Measurements from ENCODE around the gene DVL2. TPM values are rescaled to one million over a fixed set of nuclear protein-coding genes. Genes with fewer than 3 reads are reported as not detected.

Gene DVL2
- total RNA-seq, 1 donor from 2014 or later = 34.4 TPM

DNA sequence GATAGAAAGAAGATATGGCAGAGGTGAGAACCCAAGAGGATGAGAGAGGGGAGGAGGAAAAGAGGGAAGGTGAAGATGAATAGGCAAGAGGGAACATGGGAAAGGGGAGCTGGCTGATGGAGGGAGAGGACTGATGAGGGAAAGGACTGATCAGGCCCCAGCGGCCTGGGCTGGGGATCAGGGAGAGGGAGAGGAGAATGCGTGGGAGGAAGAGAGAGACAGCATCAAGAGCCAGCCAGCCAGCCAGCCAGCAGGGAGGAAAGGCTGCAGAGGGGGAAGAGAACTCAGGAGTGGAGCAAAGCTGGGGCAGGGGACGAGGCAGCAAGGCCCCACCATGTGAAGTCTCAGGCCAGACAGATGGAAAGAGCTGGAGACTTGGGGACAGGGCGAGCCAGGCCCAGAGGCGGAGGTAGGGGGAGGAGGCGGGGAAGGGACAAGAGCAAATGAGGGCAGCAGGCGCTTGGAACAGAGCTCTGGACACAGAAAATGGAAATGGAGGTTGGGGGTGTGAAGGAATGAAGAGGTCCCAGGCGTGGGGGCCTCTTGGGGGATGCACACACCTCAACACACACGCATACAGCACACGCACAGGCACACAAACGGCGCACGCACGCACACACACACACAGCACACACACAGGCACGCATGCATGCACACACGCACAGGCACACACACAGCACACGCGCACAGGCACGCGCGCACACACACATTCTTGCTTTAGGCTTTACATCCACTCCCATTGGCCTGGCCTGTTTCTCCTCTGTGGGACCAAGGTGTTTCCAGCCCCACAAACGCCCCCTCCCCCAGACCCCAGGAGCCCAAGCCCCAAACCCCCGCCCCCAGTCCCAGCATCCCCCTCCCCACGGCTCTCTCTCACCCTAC, 27.0 kb downstream of the DVL2 start:
- peaks cover 35% of the 10 kb centered on the region for H3K4me1 Mint-ChIP-seq (ENCODE audit: low read depth, unreplicated experiment)
- peaks cover 53% of the 10 kb centered on the region for H3K79me2 ChIP-seq (ENCODE audit: insufficient read depth, low read length)
- no peaks in the 10 kb centered on the region for H3K9me3 Mint-ChIP-seq (ENCODE audit: unreplicated experiment)
- H3K9ac ChIP-seq (ENCODE audit: low read length) = peak overlapping the region; percentile 27
- peaks cover 28% of the 10 kb centered on the region for H3K4me1 ChIP-seq (ENCODE audit: insufficient read depth, low read length)
- H3K9me3 ChIP-seq (ENCODE audit: insufficient read depth, low read depth, low read length) = no peaks in the 10 kb centered on the region
- H2AFZ ChIP-seq (ENCODE audit: low read depth, low read length) = no peak overlapping the region
- H3K27me3 ChIP-seq (ENCODE audit: insufficient read depth, low read length) = no peaks in the 10 kb centered on the region
- H3K36me3 Mint-ChIP-seq (ENCODE audit: low read depth, unreplicated experiment) = peaks cover 19% of the 10 kb centered on the region
- no peak overlapping the region for H3K4me3 ChIP-seq (ENCODE audit: insufficient read depth, low read depth, low read length)
- peak overlapping the region; percentile 71 for H3K4me3 Mint-ChIP-seq (ENCODE audit: unreplicated experiment)
- DNase-seq (ENCODE audit: low read depth) = no peak
- H3K4me2 ChIP-seq (ENCODE audit: low read length) = peak overlapping the region; percentile 30
- peak overlapping the region; percentile 81 for H3K27ac Mint-ChIP-seq (ENCODE audit: unreplicated experiment)
- FAIRE-seq = no peak
- H4K20me1 ChIP-seq (ENCODE audit: insufficient read depth, low read length) = peaks cover 73% of the 10 kb centered on the region
- TF ChIP-seq EZH2 (IDR thresholded peaks at IDR 0.05; ENCODE audit: insufficient read depth, low read length) = no peak
- TF ChIP-seq, protein P1, sequence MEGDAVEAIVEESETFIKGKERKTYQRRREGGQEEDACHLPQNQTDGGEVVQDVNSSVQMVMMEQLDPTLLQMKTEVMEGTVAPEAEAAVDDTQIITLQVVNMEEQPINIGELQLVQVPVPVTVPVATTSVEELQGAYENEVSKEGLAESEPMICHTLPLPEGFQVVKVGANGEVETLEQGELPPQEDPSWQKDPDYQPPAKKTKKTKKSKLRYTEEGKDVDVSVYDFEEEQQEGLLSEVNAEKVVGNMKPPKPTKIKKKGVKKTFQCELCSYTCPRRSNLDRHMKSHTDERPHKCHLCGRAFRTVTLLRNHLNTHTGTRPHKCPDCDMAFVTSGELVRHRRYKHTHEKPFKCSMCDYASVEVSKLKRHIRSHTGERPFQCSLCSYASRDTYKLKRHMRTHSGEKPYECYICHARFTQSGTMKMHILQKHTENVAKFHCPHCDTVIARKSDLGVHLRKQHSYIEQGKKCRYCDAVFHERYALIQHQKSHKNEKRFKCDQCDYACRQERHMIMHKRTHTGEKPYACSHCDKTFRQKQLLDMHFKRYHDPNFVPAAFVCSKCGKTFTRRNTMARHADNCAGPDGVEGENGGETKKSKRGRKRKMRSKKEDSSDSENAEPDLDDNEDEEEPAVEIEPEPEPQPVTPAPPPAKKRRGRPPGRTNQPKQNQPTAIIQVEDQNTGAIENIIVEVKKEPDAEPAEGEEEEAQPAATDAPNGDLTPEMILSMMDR (IDR thresholded peaks at IDR 0.05; ENCODE audit: insufficient read depth, low read depth, low read length) = no peak
- no peak overlapping the region for H3K27ac ChIP-seq (ENCODE audit: low read depth, low read length)
- peaks cover 10% of the 10 kb centered on the region for H3K36me3 ChIP-seq (ENCODE audit: insufficient read depth, low read length)
- no peaks in the 10 kb centered on the region for H3K27me3 Mint-ChIP-seq (ENCODE audit: low read depth, unreplicated experiment)

DNA sequence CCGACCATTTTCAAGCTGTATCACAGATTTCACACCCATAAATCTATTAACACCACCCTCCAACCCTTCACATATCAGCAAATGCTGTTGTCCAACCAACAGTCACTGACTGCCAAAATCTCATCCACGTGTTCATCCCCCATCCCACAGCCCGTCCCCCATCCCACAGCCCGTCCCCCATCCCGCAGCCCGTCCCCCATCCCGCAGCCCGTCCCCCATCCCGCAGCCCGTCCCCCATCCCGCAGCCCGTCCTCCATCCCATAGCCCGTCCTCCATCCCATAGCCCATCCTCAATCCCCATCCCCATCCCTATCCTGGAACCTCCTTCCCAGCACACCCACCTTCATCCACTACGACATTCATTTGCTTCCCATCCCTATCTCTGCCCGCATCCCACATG, 28.8 kb downstream of the DVL2 start:
- Histone ChIP-seq H3K36me3 (ENCODE audit: insufficient read depth, low read length) (peaks cover 16% of the 10 kb centered on the region), H3K4me2 (ENCODE audit: low read length) (peak overlapping the region; percentile 90), H3K27me3 (ENCODE audit: insufficient read depth, low read length) (no peaks in the 10 kb centered on the region), H3K4me1 (ENCODE audit: insufficient read depth, low read length) (peaks cover 21% of the 10 kb centered on the region), H2AFZ (ENCODE audit: low read depth, low read length) (peak overlapping the region; percentile 83), H3K9ac (ENCODE audit: low read length) (peak overlapping the region; percentile 79), H3K27ac (ENCODE audit: low read depth, low read length) (peak overlapping the region; percentile 59), H3K79me2 (ENCODE audit: insufficient read depth, low read length) (peaks cover 38% of the 10 kb centered on the region), H3K4me3 (ENCODE audit: insufficient read depth, low read depth, low read length) (peak overlapping the region; percentile 59), H4K20me1 (ENCODE audit: insufficient read depth, low read length) (peaks cover 59% of the 10 kb centered on the region), H3K9me3 (ENCODE audit: insufficient read depth, low read depth, low read length) (no peaks in the 10 kb centered on the region)
- no peak for TF ChIP-seq EZH2 (IDR thresholded peaks at IDR 0.05; ENCODE audit: insufficient read depth, low read length)
- TF ChIP-seq, protein P1 (IDR thresholded peaks at IDR 0.05; ENCODE audit: insufficient read depth, low read depth, low read length) = no peak
- H3K27ac Mint-ChIP-seq (ENCODE audit: unreplicated experiment) = peak overlapping the region; percentile 85
- H3K27me3 Mint-ChIP-seq (ENCODE audit: low read depth, unreplicated experiment) = no peaks in the 10 kb centered on the region
- FAIRE-seq (no peak), DNase-seq (ENCODE audit: low read depth) (no peak)
- peaks cover 19% of the 10 kb centered on the region for H3K36me3 Mint-ChIP-seq (ENCODE audit: low read depth, unreplicated experiment)
- H3K9me3 Mint-ChIP-seq (ENCODE audit: unreplicated experiment) = no peaks in the 10 kb centered on the region
- H3K4me3 Mint-ChIP-seq (ENCODE audit: unreplicated experiment) = peak overlapping the region; percentile 72
- peaks cover 28% of the 10 kb centered on the region for H3K4me1 Mint-ChIP-seq (ENCODE audit: low read depth, unreplicated experiment)

Measured in astrocyte (in vitro differentiated cells and primary cell).